ENCODE measurements around the gene TXNRD3. TPM values are rescaled to one million over a fixed set of nuclear protein-coding genes. Genes with fewer than 3 reads are reported as not detected.

Gene TXNRD3
- total and polyA plus RNA-seq, 8 donors: 4.4 to 8.3 (median 5.8) TPM

DNA sequence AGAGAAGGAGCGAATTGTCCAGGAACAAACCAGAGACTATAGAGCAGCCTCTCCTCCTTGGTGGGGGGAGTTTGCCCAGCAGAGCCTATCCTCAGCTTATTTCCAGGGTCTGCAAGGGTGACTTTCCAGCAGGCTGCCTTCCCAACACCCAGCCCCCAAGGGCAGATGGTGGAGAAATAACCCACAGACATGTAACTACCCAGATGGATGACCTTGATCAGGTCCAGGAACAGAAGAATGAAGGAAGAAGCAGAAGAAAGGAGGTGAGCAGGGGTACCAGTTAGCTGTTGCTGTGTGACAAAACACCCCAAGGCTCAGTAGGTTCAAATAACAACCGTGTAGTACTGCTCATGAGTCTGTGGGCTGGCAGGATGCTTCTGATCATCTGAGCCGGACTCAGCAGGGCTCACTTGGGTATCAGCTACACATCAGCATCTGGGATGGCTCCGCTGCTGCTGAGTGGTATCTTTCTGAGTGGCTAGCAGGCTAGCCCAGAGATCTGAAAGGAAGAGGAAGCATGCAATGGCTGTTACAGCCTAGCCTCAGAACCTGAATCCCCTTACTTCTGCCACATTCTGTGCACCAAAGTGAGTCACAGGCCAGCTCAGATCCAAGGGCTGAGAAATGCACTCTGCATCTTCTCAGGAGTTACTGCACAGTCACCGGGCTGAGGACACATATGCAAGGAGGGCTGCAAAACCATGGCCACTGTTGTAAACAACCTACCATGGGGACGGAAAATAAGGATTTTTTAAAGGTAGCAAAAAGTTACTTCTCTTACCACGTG lies 22.2 kb upstream of the TXNRD3 start:
- 53 to 56% methylated on average over 7 of the region's 7 CpGs for WGBS, 2 donors
- Histone ChIP-seq H3K27ac (no peak overlapping the region), H3K4me1 (no peaks in the 10 kb centered on the region), H3K9me3 (no peaks in the 10 kb centered on the region), H3K27me3 (no peaks in the 10 kb centered on the region), H3K4me3 (no peak overlapping the region), H3K36me3 (no peaks in the 10 kb centered on the region)
- TF ChIP-seq, protein P1, sequence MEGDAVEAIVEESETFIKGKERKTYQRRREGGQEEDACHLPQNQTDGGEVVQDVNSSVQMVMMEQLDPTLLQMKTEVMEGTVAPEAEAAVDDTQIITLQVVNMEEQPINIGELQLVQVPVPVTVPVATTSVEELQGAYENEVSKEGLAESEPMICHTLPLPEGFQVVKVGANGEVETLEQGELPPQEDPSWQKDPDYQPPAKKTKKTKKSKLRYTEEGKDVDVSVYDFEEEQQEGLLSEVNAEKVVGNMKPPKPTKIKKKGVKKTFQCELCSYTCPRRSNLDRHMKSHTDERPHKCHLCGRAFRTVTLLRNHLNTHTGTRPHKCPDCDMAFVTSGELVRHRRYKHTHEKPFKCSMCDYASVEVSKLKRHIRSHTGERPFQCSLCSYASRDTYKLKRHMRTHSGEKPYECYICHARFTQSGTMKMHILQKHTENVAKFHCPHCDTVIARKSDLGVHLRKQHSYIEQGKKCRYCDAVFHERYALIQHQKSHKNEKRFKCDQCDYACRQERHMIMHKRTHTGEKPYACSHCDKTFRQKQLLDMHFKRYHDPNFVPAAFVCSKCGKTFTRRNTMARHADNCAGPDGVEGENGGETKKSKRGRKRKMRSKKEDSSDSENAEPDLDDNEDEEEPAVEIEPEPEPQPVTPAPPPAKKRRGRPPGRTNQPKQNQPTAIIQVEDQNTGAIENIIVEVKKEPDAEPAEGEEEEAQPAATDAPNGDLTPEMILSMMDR (IDR thresholded peaks at IDR 0.05): no peak
- intact Hi-C loops (cut with DNase I): loop anchor here in 1 of 3 donors (10.0 kb wide), 2 partner anchors 788 to 868 kb away; no protein-coding TSS in a partner anchor
- FAIRE-seq (no peak), ATAC-seq (no peak), DNase-seq (no peak)

DNA sequence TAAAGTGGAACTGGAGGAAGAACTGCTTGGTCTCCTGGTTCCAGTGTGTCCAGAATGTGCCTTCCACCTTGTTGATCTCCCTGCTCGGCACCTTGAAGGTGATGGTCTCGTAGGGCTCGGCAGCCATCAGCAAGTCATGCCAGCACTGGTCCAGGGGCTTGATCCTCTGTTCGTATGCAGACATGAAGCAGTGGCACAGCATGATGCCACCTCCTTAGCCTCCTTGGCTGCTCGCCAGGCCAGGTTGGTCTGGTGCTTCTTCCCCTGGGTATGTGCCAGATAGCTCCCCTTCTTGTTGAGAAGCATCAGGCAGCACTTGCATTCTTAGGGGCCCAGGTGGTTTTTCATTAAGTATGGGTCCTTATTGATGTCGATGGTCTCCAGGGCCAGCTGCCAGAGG lies 17.8 kb upstream of the TXNRD3 start:
- intact Hi-C loops (cut with DNase I): loop anchor here in 1 of 3 donors (10.0 kb wide), 2 partner anchors 792 to 872 kb away; no protein-coding TSS in a partner anchor
- ATAC-seq: no peak
- no peak overlapping the region for H3K27ac ChIP-seq
- no peaks in the 10 kb centered on the region for H3K27me3 ChIP-seq
- H3K4me1 ChIP-seq: no peaks in the 10 kb centered on the region
- H3K9me3 ChIP-seq: no peaks in the 10 kb centered on the region
- TF ChIP-seq, protein P1 (IDR thresholded peaks at IDR 0.05): no peak
- DNase-seq: peak in 2 of 6 donors; percentile 26 to 51
- no peak overlapping the region for H3K4me3 ChIP-seq
- WGBS, 2 donors: 79 to 87% methylated on average over 6 of the region's 6 CpGs
- no peaks in the 10 kb centered on the region for H3K36me3 ChIP-seq
- FAIRE-seq: no peak

DNA sequence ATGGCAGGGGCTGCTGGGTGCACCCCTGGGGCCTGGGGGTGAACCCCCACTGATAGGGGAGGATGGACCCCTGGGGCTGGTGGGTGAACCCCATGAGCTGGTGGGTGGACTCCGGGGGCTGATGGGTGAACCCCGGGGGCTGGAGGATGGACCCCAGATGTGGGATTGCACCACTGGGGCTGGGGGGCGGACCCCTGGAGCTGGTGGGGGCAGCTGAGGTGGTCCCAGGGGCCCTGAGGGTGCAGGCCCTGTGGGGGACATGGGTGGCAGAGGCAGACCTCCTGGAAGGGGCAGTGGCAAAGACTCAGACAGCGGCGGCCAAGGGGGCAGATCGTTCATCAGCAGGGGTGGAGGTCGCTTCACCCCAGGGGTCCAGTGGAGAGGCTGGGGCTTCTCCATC lies 17.4 kb upstream of the TXNRD3 start:
- H3K27ac ChIP-seq: no peak overlapping the region
- WGBS, 2 donors: 78 to 85% methylated on average over 7 of the region's 7 CpGs
- no peak overlapping the region for H3K4me3 ChIP-seq
- FAIRE-seq: no peak
- no peaks in the 10 kb centered on the region for H3K36me3 ChIP-seq
- no peaks in the 10 kb centered on the region for H3K4me1 ChIP-seq
- no peak for ATAC-seq
- intact Hi-C loops (cut with DNase I): loop anchor here in 1 of 3 donors (10.0 kb wide), 2 partner anchors 792 to 872 kb away; no protein-coding TSS in a partner anchor
- DNase-seq: peak in 1 of 6 donors; percentile 60
- H3K27me3 ChIP-seq: no peaks in the 10 kb centered on the region
- no peaks in the 10 kb centered on the region for H3K9me3 ChIP-seq
- TF ChIP-seq, protein P1 (IDR thresholded peaks at IDR 0.05): no peak

DNA sequence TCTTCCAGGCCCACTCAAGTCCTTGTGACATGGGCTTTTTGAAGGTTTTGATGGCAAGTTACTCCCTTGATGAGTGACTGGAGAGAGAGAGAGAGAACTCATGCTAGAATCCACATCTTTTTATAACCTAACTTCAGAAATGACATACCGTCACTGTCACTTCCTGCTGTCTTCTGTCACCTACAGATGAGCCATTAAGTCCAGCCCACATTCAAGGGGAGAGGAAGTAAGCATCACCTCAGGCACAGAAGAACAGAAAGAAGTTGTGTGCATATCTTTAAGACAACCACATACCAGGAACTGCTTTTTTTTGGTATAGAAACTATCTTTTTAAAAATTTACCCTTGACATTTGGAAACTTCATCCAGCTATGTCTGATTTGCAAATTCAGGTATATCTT lies 16.6 kb upstream of the TXNRD3 start:
- FAIRE-seq (no peak), ATAC-seq (no peak), DNase-seq (no peak)
- H3K27me3 ChIP-seq: no peaks in the 10 kb centered on the region
- WGBS, 2 donors: 76 to 78% methylated on average over 1 of the region's 1 CpG
- H3K4me3 ChIP-seq: no peak overlapping the region
- intact Hi-C loops (cut with DNase I): loop anchor here in 1 of 3 donors (10.0 kb wide), 2 partner anchors 793 to 873 kb away; no protein-coding TSS in a partner anchor
- no peaks in the 10 kb centered on the region for H3K9me3 ChIP-seq
- H3K27ac ChIP-seq: no peak overlapping the region
- TF ChIP-seq, protein P1 (IDR thresholded peaks at IDR 0.05): no peak
- no peaks in the 10 kb centered on the region for H3K36me3 ChIP-seq
- no peaks in the 10 kb centered on the region for H3K4me1 ChIP-seq
